Keratinocyte (primary cell): Measurements from ENCODE around the gene FAHD1.

Experiments used
- EZH2 ChIP-seq: IDR thresholded peaks from one replicate; pipeline ENCODE4 v1.6.1; 2012; ENCODE audit warnings: inconsistent platforms, mild to moderate bottlenecking, low read length, moderate library complexity
- TF ChIP-seq, protein P1 (sequence below), 3 experiments: IDR thresholded peaks in 1 of 3; conservative IDR thresholded peaks in 1 of 3; optimal IDR thresholded peaks in 1 of 3; 2 replicates in 2 of 3; 3 replicates in 1 of 3; pipeline versions ENCODE3 to v1.5.1; 2011; ENCODE audit warnings: low read length in 3 of 3, mild to moderate bottlenecking in 3 of 3, moderate library complexity in 2 of 3, control low read depth in 1 of 3, inconsistent platforms in 1 of 3; ENCODE audit not compliant: insufficient read depth in 2 of 3; ENCODE audit errors: extremely low read depth in 1 of 3

DNA sequence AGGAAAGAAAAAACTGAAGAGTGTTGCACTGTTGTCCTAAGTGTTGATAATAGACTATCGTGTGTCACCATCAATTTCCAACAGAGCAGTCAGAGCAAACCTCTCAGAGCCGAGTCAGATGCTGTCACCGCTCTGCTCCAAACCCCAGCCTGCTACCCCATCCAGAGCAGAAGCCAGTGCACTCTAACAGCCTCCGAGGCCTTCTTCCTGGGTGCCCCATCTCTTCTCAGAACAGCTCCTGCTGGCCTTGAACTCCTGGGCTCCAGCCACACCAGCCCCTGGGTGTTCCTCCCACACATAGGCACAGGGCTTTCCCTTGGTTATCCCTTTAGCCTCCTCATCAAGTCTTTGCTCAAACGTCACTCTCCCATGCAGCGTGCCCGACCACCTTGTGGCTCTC is 24.0 kb downstream of the FAHD1 start:
- TF ChIP-seq, protein P1, sequence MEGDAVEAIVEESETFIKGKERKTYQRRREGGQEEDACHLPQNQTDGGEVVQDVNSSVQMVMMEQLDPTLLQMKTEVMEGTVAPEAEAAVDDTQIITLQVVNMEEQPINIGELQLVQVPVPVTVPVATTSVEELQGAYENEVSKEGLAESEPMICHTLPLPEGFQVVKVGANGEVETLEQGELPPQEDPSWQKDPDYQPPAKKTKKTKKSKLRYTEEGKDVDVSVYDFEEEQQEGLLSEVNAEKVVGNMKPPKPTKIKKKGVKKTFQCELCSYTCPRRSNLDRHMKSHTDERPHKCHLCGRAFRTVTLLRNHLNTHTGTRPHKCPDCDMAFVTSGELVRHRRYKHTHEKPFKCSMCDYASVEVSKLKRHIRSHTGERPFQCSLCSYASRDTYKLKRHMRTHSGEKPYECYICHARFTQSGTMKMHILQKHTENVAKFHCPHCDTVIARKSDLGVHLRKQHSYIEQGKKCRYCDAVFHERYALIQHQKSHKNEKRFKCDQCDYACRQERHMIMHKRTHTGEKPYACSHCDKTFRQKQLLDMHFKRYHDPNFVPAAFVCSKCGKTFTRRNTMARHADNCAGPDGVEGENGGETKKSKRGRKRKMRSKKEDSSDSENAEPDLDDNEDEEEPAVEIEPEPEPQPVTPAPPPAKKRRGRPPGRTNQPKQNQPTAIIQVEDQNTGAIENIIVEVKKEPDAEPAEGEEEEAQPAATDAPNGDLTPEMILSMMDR (optimal IDR thresholded peaks at IDR 0.05 in 1 of 3, IDR thresholded peaks at IDR 0.05 in 1 of 3, conservative IDR thresholded peaks at IDR 0.05 in 1 of 3; ENCODE audit: extremely low read depth in 1 of 3, insufficient read depth in 2 of 3, low read length in 3 of 3): no peak
- no peak for TF ChIP-seq EZH2
